Kasumi-1 (cell line): ENCODE results near the gene CCDC190.
"Not testable (repeated sequence)": the region's sequence is repeated elsewhere in the genome, so short reads cannot be mapped to it uniquely, and the experiment has no call there.

ENCODE experiments used
- DNase-seq, 2 experiments: peaks; one replicate each; lab custom pipeline; 2025; lab: John Stamatoyannopoulos, UW

Gene CCDC190

GRCh38 chr1:162878000-162878596 is 17.1 kb upstream of the CCDC190 start:
- peak; percentile 22 to 39 for DNase-seq

- no peak for DNase-seq
These were observed 16.4 kb upstream of the CCDC190 start for GRCh38 chr1:162877412-162877811.

- no peak for DNase-seq
These were observed 15.8 kb upstream of the CCDC190 start for GRCh38 chr1:162876751-162877150.

GRCh38 chr1:162873671-162874666 is 13.0 kb upstream of the CCDC190 start:
- DNase-seq = no peak

GRCh38 chr1:162872981-162873380 is 12.0 kb upstream of the CCDC190 start:
- no peak for DNase-seq

DNA sequence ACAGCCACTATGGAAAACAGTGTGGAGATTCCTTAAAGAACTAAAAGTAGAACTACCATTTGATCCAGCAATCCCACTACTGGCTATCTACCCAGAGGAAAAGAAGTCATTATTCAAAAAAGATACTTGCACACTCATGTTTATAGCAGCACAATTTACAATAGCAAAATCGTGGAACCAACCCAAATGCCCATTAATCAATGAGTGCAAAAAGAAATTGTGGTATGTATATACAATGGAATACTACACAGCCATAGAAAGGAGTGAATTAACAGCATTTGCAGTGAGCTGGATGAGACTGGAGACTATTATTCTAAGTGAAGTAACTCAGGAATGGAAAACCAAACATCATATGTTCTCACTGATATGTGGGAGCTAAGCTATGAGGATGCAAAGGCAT is 10.4 kb upstream of the CCDC190 start:
- DNase-seq = not testable (repeated sequence)

- no peak for DNase-seq
These were observed 8.0 kb upstream of the CCDC190 start for GRCh38 chr1:162868972-162869371.

DNA sequence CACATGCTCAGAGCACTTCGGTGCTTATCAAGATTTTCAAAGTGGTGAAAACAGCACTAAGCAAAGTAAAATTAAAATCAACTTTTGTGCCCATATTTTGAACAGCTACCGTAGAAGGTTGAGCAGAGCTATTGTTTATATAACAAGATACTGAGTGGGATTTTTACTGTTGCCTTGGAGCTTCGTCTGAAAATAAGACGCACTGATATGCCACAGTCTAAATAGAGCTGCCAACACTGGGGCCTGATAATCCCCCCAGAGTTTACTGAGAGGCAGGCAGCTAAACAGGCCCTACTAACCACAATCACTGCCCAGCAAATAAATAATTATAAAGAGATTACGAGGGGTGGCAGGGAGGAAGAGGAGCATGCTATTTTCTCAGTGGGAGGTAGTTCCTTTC is 650 bp upstream of the CCDC190 start:
- DNase-seq = no peak

DNA sequence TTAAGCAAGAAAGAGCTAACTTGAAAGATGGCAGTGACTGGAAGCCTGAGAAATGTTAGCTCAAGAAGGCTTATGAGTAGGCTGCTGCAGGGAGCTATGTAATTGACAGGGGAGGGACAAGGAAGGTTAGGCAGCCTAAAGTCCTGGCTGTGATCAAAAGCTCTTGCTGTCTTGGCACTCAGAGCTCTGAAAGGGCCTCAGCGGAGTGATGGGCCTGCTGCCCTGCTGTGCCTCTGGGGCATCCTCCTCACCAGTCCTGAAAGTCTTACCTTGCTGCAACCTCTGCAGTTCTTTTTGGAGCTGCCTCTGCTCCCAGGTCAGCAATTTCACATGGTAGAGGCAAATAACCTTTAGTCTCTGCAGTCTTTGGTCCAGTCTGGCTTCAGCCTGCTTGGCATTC is 1.8 kb downstream of the CCDC190 start:
- DNase-seq = no peak

GRCh38 chr1:162857850-162858249 is 3.1 kb downstream of the CCDC190 start:
- no peak for DNase-seq

DNA sequence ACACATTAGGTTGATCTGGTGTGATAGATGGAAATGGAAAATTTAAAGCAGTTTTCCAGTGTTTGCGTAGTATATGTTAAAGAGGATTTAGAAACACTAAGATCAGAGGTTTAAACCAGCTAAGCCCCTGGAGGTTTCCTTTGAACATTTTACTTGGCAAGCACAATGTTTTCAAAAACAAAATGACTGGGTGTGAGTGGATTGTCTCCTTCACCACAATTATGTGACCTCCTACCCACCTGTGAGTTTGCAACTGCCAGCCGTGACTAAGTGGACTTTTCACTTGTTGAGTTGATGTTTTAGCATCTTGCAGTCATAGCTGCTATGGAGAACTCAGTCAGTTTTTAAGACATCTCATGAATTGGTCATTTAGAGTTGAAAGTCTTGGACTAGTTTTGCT is 4.7 kb downstream of the CCDC190 start:
- DNase-seq = no peak

DNA sequence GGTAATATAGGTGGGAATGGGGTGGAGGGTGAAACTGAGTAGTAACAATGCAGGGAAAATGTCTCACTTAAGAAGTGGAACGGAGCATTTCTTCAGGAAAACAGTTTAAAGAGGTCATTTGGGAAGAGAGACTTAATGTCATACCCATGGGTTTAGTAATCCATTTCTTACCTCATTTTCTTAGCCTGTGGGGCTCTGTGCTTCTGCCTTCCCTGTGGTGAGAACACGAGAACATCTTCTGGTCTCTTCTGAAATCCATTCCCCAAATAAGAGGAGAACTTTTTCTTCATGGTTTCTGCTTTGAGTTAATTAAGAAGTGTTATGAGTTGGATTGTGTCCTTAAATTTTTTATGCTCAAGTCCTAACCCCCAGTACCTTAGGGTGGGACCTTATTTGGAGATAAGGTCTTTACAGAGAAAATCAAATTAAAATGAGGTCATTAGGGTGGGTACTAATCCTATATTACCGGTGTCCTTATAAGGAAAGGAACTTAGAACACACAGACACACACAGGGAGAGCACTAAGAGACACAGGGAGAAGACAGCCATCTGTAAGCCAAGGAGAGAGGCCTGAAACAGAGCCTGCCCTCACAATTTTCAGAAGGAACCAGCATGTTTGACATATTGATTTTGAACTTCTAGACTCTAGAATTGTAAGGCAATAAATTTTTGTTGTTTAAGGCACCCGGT is 5.4 kb downstream of the CCDC190 start:
- no peak for DNase-seq

GRCh38 chr1:162854245-162854882 is 6.6 kb downstream of the CCDC190 start:
- peak; percentile 81 to 86 for DNase-seq

DNA sequence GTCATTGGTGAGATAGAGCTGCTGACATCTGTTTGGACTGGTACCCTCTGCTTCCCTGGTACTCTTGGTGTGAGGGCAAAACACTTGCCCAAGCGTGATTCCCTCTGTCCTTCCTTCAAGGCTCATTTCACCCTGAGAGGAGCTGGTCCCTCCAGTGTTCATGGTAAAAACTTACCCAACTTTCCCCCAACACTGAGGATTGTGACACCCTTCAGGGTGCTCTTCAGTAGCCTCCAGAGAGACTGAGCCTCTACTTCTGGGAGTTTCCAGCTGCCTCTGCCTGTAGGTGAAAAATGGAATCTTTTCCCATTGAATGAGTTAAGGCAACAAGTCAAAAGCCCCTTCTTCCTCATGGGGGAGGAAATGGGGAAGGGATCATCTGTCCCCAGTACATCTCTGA is 9.6 kb downstream of the CCDC190 start:
- DNase-seq = no peak

DNA sequence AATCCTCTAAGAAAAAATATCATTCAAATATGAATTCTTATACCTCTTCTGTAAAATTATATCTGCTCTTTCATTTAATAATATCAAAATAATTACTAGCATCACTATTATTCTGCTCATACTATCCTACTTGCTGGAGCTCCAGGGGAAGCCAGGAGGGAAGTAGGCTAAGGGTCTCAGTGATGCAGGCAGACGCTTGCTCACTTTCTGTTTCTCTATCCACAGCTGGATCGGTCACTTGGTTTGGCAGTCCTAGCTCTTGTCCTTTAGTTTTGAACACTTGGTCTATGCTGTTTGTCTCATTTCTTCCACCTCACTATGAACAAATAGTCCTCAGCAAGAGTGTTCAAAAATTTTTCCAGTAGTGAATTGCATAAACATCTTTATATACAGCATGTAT is 11.3 kb downstream of the CCDC190 start:
- no peak for DNase-seq

GRCh38 chr1:162847839-162848453 is 13.0 kb downstream of the CCDC190 start:
- DNase-seq = peak; percentile 54 to 65

GRCh38 chr1:162846256-162847212 is 14.4 kb downstream of the CCDC190 start:
- DNase-seq = no peak

- no peak for DNase-seq
These were observed 16.8 kb downstream of the CCDC190 start for GRCh38 chr1:162844153-162844552.

DNA sequence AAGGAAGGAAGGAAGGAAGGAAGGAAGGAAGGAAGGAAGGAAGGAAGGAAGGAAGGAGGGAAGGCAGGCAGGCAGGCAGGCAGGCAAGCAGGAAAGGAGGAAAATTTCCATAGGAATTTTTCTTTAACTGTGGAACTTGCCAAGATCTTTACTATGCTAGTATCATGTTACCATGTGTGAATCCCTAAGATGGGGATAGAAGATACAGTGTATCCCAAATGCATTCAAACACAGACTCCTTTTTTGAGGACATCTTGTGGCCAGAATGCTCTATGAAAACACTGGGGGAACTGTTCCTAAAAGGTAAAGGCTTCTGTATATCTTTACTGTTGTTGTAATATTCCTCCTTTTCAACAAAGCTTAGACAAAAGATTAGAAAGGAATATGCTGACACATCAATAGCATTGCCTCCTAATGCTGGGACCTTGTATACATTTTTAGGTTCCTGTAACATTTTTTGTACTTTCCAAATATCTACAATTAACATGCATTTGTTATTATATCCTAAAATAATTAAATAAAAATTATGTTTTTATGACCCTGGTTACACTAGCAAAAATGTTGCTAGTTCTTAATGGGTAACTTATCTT is 20.6 kb downstream of the CCDC190 start:
- no peak for DNase-seq

DNA sequence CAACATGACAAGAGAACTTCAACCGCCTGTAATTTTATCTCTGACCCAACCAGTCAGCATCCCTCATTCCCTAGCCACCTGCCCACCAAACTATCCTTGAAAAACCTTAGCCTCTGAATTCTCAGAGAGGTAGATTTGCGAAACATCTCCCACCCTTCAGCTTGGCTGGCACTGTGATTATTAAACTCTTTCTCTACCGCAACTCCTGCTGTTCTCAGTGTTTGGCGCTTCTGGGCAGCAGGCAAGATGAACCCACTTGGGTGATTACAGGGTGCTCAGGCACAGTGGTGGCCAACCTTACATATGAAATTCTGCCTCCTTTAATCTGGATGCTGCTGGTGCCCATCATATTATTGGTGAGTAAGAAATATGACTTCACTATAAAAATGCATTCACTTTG is 22.1 kb downstream of the CCDC190 start:
- no peak for DNase-seq
